Right ventricle myocardium superior (tissue), 1 donor: ENCODE data around the gene ESYT3. TPM values are rescaled to one million over a fixed set of nuclear protein-coding genes. Genes with fewer than 3 reads are reported as not detected.
"Not testable (repeated sequence)": the region's sequence is repeated elsewhere in the genome, so short reads cannot be mapped to it uniquely, and the experiment has no call there.

Experiments
- ATAC-seq: fragments of 200-7000 bp; cut with Tn5 transposase; one replicate; pipeline ENCODE4 v1.9.1; 2020; ENCODE audit warnings: mild to moderate bottlenecking; ENCODE audit not compliant: poor library complexity
- DNase-seq: peaks from one replicate; pipeline ENCODE4 v3.0.0-alpha.2; 2020
- intact Hi-C: fragments of 100-400 bp; cut with DNase I; formaldehyde crosslinking; loops from one replicate; pipeline ENCODE4 v1.11.2; 2022
- total RNA-seq: library from RNA; stranded (reverse); fragmentation: NEBNext Ultra II Directional; extraction: Animal tissue kit (Norgen Biotek cat#: 25700); gene quantifications from one replicate; pipeline ENCODE4 v1.2.1, GENCODE V29; 2021
- donor health status: DM: no; HTN: yes; CAD: no; lungs with severe emphysema.

The ESYT3 gene
- total RNA-seq, 1 donor from 2014 or later: 0.65 TPM

- ATAC-seq: no peak
- no peak for DNase-seq
Measured at GRCh38 chr3:138406606-138407005, 27.8 kb upstream of the ESYT3 start.

GRCh38 chr3:138407236-138407907, 27.0 kb upstream of the ESYT3 start:
- DNase-seq: no peak
- ATAC-seq: no peak
- intact Hi-C loops: no loop called here

More at GRCh38 chr3:138406606-138407005, 27.8 kb upstream of the ESYT3 start:
- intact Hi-C loops: no loop called here

- no peak for DNase-seq
- peak; percentile 16 for ATAC-seq
- intact Hi-C loops: no loop called here
Measured at GRCh38 chr3:138408751-138409570, 25.5 kb upstream of the ESYT3 start.

- ATAC-seq (no peak), DNase-seq (no peak)
- intact Hi-C loops: no loop called here
Measured at GRCh38 chr3:138412821-138413551, 21.4 kb upstream of the ESYT3 start.

- not testable (repeated sequence) for DNase-seq, ATAC-seq
- intact Hi-C loops: loop anchor here (5.0 kb wide), 1 partner anchor 84 kb away; no protein-coding TSS in a partner anchor
Measured at GRCh38 chr3:138416236-138416635, 18.2 kb upstream of the ESYT3 start.

- ATAC-seq: peak; percentile 89
- DNase-seq: peak; percentile 83
- intact Hi-C loops: loop anchor here (5.0 kb wide), 1 partner anchor 85 kb away; no protein-coding TSS in a partner anchor
Measured at GRCh38 chr3:138417559-138417982, 16.8 kb upstream of the ESYT3 start.

- intact Hi-C loops: loop anchor here (5.0 kb wide), 1 partner anchor 86 kb away; no protein-coding TSS in a partner anchor
- no peak for DNase-seq
- ATAC-seq: no peak
Measured at GRCh38 chr3:138418601-138419206, 15.7 kb upstream of the ESYT3 start.

GRCh38 chr3:138423316-138423715, 11.1 kb upstream of the ESYT3 start:
- DNase-seq: no peak
- intact Hi-C loops: no loop called here
- ATAC-seq: no peak

GRCh38 chr3:138424323-138424722, 10.1 kb upstream of the ESYT3 start:
- DNase-seq: no peak
- intact Hi-C loops: no loop called here
- no peak for ATAC-seq

GRCh38 chr3:138426211-138426610, 8.2 kb upstream of the ESYT3 start:
- intact Hi-C loops: no loop called here
- ATAC-seq: peak; percentile 55
- DNase-seq: no peak

- intact Hi-C loops, DNase-seq, ATAC-seq: not testable (repeated sequence)
Measured at GRCh38 chr3:138426754-138427153, 7.7 kb upstream of the ESYT3 start.

- intact Hi-C loops: no loop called here
- DNase-seq: no peak
Measured at GRCh38 chr3:138429665-138430064, 4.8 kb upstream of the ESYT3 start.

GRCh38 chr3:138432576-138433240, 1.7 kb upstream of the ESYT3 start:
- no peak for ATAC-seq
- DNase-seq: no peak
- intact Hi-C loops: no loop called here

More at GRCh38 chr3:138429665-138430064, 4.8 kb upstream of the ESYT3 start:
- no peak for ATAC-seq

- intact Hi-C loops: no loop called here
- ATAC-seq (no peak), DNase-seq (no peak)
Measured at GRCh38 chr3:138433892-138434275, 532 bp upstream of the ESYT3 start.

GRCh38 chr3:138434875-138435772, 708 bp downstream of the ESYT3 start:
- DNase-seq (no peak), ATAC-seq (peak; percentile 18)
- intact Hi-C loops: no loop called here

- no peak for ATAC-seq
- DNase-seq: no peak
- intact Hi-C loops: no loop called here
Measured at GRCh38 chr3:138435840-138436239, 1.4 kb downstream of the ESYT3 start.

GRCh38 chr3:138437281-138437680, 2.9 kb downstream of the ESYT3 start:
- intact Hi-C loops: no loop called here
- no peak for ATAC-seq
- no peak for DNase-seq
